GM20000 (cell line): ENCODE data around the gene TMEM63B.
A peak's percentile ranks its signal among the peaks of the same experiment; 100 is the strongest.
"Not testable (repeated sequence)": the region's sequence is repeated elsewhere in the genome, so short reads cannot be mapped to it uniquely, and the experiment has no call there.

Experiments used
- DNase-seq: peaks from one replicate; pipeline ENCODE4 v3.0.0; 2012; ENCODE audit warnings: low spot score
- TF ChIP-seq, protein P1 (sequence below): IDR thresholded peaks from 2 replicates; pipeline ENCODE4 v1.5.1; 2012; ENCODE audit warnings: mild to moderate bottlenecking, control low read depth; ENCODE audit errors: extremely low read depth, missing control alignments

TMEM63B gene

DNA sequence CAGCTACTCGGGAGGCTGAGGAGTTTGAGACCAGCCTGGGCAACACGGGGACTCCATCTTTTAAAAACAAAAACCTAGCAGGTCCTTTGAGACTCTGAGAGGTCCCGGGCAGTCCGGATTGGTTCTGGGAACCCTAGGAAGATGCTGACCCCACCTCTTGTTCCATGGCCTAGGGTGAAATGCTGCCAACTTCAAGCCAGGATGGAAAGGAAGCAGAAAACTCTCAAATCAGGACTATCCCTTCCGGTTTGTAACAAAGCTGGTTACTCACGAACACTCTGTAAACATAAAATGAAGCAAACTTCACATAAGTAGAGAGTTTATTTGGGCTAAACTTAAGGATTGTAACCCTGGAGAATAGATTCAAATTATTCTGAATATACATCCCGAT is 59.3 kb downstream of the TMEM63B start:
- no peak for DNase-seq
- TF ChIP-seq, protein P1, sequence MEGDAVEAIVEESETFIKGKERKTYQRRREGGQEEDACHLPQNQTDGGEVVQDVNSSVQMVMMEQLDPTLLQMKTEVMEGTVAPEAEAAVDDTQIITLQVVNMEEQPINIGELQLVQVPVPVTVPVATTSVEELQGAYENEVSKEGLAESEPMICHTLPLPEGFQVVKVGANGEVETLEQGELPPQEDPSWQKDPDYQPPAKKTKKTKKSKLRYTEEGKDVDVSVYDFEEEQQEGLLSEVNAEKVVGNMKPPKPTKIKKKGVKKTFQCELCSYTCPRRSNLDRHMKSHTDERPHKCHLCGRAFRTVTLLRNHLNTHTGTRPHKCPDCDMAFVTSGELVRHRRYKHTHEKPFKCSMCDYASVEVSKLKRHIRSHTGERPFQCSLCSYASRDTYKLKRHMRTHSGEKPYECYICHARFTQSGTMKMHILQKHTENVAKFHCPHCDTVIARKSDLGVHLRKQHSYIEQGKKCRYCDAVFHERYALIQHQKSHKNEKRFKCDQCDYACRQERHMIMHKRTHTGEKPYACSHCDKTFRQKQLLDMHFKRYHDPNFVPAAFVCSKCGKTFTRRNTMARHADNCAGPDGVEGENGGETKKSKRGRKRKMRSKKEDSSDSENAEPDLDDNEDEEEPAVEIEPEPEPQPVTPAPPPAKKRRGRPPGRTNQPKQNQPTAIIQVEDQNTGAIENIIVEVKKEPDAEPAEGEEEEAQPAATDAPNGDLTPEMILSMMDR, result no peak

DNA sequence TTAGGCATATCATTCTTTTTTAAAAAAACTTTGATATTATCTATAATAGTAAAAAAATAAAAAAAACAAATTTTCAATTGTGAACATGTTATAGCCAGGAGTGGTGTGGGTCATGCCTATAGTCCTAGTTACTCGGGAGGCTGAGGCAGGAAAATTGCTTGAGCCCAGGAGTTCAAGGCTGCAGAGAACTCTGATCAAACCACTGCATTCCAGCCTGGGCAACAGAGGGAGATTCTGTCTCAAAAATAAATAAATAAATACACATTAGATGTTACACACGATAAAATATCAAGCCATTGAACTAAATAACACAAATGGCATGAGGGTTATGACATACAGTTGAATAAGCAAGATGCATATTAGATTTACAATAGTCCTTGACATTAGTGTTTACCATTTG is 61.5 kb downstream of the TMEM63B start:
- no peak for DNase-seq
- TF ChIP-seq, protein P1, result no peak

DNA sequence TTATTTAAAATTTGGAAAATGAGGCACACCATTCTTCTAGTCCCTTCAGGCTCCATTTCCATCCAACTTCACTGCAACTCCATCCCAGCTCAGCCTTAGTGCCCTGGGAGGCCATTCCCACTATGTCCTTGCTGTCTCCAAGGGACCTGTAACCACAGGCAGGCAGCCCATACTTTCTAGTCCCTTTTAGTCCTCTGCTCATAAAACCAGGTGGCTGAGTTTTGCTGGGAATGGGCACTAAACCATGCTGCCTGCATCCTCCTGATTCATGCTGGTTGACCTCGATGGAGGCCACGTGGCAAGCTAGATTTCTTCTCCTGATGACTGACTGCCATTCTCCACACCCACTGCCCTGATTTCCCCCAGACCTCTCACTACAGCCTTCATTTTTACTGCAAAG is 61.9 kb downstream of the TMEM63B start:
- TF ChIP-seq, protein P1, result no peak

DNA sequence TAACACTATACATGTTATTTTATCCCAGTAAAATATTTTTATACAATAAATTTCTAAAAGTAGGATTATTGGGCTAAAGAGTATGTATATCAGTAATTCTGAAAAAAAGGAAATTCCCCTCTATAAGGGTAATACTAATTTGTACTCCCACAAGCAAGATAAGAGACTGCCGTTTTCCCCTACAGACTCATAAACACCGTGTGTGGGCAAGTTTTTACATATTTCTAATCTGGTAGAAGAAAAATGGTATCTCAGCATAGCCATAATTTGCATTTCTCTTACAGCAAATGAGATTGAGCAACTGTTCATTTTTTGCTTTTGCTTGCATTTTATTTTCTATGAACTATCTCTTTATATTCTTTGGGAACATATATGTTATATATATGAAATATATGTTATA is 63.4 kb downstream of the TMEM63B start:
- TF ChIP-seq, protein P1, result no peak
- peak; percentile 66 for DNase-seq

More for the DNA sequence above, 61.9 kb downstream of the TMEM63B start:
- DNase-seq, result no peak

DNA sequence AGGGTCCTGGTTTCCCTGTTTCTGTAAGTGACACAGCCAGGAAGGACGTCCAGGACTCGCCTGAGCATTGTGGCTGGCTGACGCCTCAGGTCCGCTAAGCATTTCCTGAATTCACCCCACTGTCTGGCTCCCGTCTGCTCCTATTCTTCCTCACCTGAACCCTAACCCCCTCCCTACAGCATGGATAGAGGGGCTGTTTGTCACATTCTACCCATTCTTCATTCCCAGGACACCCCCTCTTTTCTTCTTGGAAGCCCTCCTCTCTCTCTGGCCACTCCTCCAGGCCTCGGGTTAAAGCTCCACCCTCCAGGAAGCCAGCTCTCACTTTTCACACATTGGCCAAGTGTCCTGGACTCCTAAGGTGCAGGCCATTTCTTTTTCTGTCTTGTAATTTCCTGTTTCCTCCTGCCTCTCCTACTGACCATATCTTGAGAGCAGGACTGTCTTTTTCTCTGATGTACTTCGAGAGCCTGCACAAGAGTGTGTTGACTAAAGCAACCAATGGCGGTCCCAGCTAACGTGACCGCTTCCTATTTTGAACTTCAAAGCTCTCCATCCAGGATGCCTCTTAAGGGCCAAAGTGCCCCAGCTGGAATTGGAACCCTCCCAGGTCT is 65.2 kb downstream of the TMEM63B start:
- TF ChIP-seq, protein P1, result no peak
- DNase-seq, result peak; percentile 46

DNA sequence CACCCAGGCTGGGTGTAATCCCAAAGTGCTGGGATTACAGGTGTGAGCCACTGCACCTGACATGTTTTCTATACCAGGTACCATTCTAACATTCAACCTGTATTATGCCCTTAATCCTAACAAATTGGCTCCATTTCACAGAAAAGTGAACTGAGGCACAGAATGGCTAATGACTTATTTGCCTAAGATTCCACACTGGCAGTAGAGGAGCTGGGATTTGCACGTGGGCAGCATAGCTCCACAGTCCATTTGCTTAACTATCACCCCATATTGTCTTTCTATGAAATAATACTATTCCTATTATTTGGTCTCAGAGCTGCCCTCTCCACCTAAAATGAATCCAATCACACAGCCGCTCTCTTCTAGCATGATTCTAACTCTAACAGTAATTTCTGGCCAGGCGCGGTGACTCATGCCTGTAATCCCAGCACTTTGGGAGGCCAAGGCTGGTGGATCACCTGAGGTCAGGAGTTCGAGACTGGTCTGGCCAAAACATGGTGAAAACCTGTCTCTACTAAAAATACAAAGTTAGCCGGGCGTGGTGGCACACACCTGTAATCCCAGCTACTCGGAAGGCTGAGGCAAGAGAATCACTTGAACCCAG is 66.1 kb downstream of the TMEM63B start:
- DNase-seq, result no peak
- TF ChIP-seq, protein P1, result no peak

DNA sequence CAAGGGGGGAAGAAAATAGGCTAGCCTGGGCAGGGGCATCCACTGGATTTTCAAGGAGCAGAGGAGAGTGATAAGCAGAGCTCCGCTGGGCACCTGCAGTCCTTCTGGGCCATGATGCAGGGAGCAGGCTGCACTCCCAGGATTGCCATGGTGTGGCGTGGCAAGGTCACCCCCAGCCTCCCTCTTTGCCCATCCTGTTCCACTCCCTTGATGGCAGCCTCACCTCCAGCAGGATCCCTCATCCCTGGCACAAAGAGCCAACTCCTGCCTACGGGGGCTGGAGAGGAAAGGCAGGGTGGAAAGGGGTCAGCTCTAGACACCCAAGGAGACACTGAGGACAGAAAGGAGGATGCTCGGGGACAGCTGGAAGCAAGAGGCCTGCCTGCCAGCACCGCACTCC is 67.0 kb downstream of the TMEM63B start:
- DNase-seq, result no peak
- TF ChIP-seq, protein P1, result no peak

DNA sequence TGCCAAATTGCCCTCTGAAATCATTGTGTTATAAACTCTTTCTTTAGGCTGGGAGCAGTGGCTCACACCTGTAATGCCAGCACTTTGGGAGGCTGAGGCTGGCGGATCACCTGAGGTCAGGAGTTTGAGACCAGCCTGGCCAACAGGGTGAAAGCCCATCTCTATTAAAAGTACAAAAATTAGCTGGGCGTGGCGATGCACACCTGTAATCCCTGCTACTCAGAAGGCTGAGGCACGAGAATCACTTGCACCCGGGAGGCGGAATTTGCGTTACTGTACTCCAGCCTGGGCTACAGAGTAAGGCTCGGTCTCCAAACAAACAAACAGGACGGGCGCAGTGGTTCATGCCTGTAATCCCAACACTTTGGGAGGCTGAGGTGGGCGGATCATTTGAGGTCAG is 69.0 kb downstream of the TMEM63B start:
- DNase-seq, result not testable (repeated sequence)
